Measurements from ENCODE around the gene TP73.
A peak's percentile ranks its signal among the peaks of the same experiment; 100 is the strongest.

The TP73 gene

GRCh38 chr1:3634059-3634800 is 18.1 kb upstream of the TP73 start:
- DNase-seq: no peak

GRCh38 chr1:3636080-3636479 is 16.2 kb upstream of the TP73 start:
- no peak for DNase-seq

GRCh38 chr1:3636531-3636930 is 15.8 kb upstream of the TP73 start:
- no peak for DNase-seq

GRCh38 chr1:3638027-3638426 is 14.3 kb upstream of the TP73 start:
- DNase-seq: no peak

- no peak for DNase-seq
Measured at GRCh38 chr1:3638676-3639075, 13.6 kb upstream of the TP73 start.

GRCh38 chr1:3639397-3639911 is 12.9 kb upstream of the TP73 start:
- DNase-seq: no peak

- DNase-seq: no peak
Measured at GRCh38 chr1:3640121-3640837, 12.0 kb upstream of the TP73 start.

GRCh38 chr1:3641046-3641760 is 11.1 kb upstream of the TP73 start:
- DNase-seq: no peak

- no peak for DNase-seq
Measured at GRCh38 chr1:3641816-3642215, 10.5 kb upstream of the TP73 start.

- DNase-seq: no peak
Measured at GRCh38 chr1:3642919-3643675, 9.2 kb upstream of the TP73 start.

GRCh38 chr1:3644273-3644672 is 8.0 kb upstream of the TP73 start:
- DNase-seq: no peak

GRCh38 chr1:3645247-3645646 is 7.1 kb upstream of the TP73 start:
- no peak for DNase-seq

- DNase-seq: no peak
Measured at GRCh38 chr1:3645666-3646355, 6.5 kb upstream of the TP73 start.

- no peak for DNase-seq
Measured at GRCh38 chr1:3646596-3646995, 5.7 kb upstream of the TP73 start.

GRCh38 chr1:3649342-3650247 is 2.7 kb upstream of the TP73 start, which contains the start of gene WRAP73:
TSS of gene WRAP73 (minus strand) at chr1:3650103. CDS start at chr1:3649999, 104 bp downstream.
- peak; percentile 65 for DNase-seq

GRCh38 chr1:3650248-3651025 is 1.9 kb upstream of the TP73 start:
- no peak for DNase-seq

- DNase-seq: no peak
Measured at GRCh38 chr1:3651026-3651929, 1.0 kb upstream of the TP73 start.

GRCh38 chr1:3652548-3653285 is 401 bp downstream of the TP73 start:
- no peak for DNase-seq
